Activated B cell treated with CpG ODN at 0.5 μM for 24 hours (primary cell): ENCODE measurements around the gene CRYL1. TPM values are rescaled to one million over a fixed set of nuclear protein-coding genes. Genes with fewer than 3 reads are reported as not detected.

Experiments used
- ATAC-seq: fragments of 200-7000 bp; cut with Tn5 transposase; one replicate; pipeline ENCODE4 v1.10.0; 2021; ENCODE audit warnings: low read depth, mild to moderate bottlenecking, moderate library complexity
- CTCF ChIA-PET: fragments of 350-600 bp; sonication (Branson Sonifier 250); formaldehyde crosslinking; loops from one replicate; lab custom pipeline; 2021; ENCODE audit warnings: antibody characterized with exemption; lab: Charles Lee
- POLR2A ChIA-PET: fragments of 350-600 bp; sonication (Branson Sonifier 250); formaldehyde crosslinking; loops from one replicate; lab custom pipeline; 2021; ENCODE audit warnings: antibody characterized with exemption; lab: Charles Lee
- DNase-seq: peaks from one replicate; pipeline ENCODE4 v3.0.0; 2022
- H3K27ac Mint-ChIP-seq: one replicate; pipeline ENCODE4 v1.8.0; 2020; ENCODE audit warnings: mixed read lengths
- H3K27me3 Mint-ChIP-seq: one replicate; pipeline ENCODE4 v1.8.0; 2021; ENCODE audit warnings: mixed read lengths
- H3K36me3 Mint-ChIP-seq: one replicate; pipeline ENCODE4 v1.8.0; 2021; ENCODE audit warnings: low read depth, mixed read lengths
- H3K4me1 Mint-ChIP-seq: one replicate; pipeline ENCODE4 v1.8.0; 2021; ENCODE audit warnings: mixed read lengths
- H3K4me3 Mint-ChIP-seq: one replicate; pipeline ENCODE4 v1.8.0; 2020; ENCODE audit warnings: mild to moderate bottlenecking, mixed read lengths
- H3K9me3 Mint-ChIP-seq: one replicate; pipeline ENCODE4 v1.8.0; 2020; ENCODE audit warnings: mixed read lengths
- CTCF ChIP-seq: fragments of 200-600 bp; IDR thresholded peaks from one replicate; pipeline ENCODE4 v1.8.0; 2022; ENCODE audit warnings: antibody characterized with exemption, mild to moderate bottlenecking
- intact Hi-C: fragments of 100-400 bp; cut with micrococcal nuclease; formaldehyde crosslinking; loops from one replicate; pipeline ENCODE4 v1.15.1; 2024
- total RNA-seq: library from RNA; stranded (reverse); gene quantifications from 2 replicates; pipeline ENCODE4 v1.2.3, GENCODE V29; 2022

CRYL1 gene
- total RNA-seq, 1 donor from 2014 or later, result 9.6 TPM

GRCh38 chr13:20405691-20406090 lies 120.0 kb downstream of the CRYL1 start:
- Mint-ChIP-seq H3K9me3 (no peaks in the 10 kb centered on the region), H3K4me3 (no peak overlapping the region), H3K27me3 (no peaks in the 10 kb centered on the region), H3K36me3 (peaks cover 13% of the 10 kb centered on the region), H3K27ac (no peak overlapping the region), H3K4me1 (no peaks in the 10 kb centered on the region)
- ChIA-PET POLR2A (no interaction called here), CTCF (no interaction called here)
- intact Hi-C loops, result no loop called here
- no peak for TF ChIP-seq CTCF
- no peak for DNase-seq
- no peak for ATAC-seq

- no peak for DNase-seq
- ATAC-seq, result no peak
- Mint-ChIP-seq H3K4me3 (no peak overlapping the region), H3K27ac (no peak overlapping the region), H3K9me3 (no peaks in the 10 kb centered on the region), H3K36me3 (peaks cover 13% of the 10 kb centered on the region), H3K27me3 (no peaks in the 10 kb centered on the region), H3K4me1 (no peaks in the 10 kb centered on the region)
- no peak for TF ChIP-seq CTCF
- intact Hi-C loops, result no loop called here
- ChIA-PET CTCF (no interaction called here), POLR2A (no interaction called here)
These were observed 121.0 kb downstream of the CRYL1 start for GRCh38 chr13:20404488-20405222.

DNA sequence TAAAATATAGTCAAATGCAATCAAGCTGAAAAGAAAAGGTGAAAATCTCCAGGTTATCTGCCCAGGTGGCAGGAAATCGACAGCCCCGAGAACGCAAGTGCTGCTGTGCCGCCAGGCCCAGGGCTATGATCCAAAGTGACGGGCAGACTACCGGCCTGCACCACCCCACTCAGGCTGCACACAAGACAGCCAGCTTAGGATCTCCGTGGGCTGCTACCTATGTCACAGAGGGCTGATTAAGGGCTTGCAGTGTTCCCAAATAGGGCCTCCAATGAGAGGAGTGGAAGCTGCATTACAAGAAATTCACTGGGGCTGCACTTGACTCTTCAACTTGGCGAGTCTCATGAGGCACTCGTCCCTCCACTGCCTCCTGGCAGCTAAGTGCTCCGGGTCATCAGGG lies 121.8 kb downstream of the CRYL1 start:
- no peak for TF ChIP-seq CTCF
- CTCF ChIA-PET, result no interaction called here
- intact Hi-C loops, result no loop called here
- Mint-ChIP-seq H3K27ac (no peak overlapping the region), H3K4me1 (no peaks in the 10 kb centered on the region), H3K4me3 (no peak overlapping the region), H3K36me3 (peaks cover 13% of the 10 kb centered on the region), H3K9me3 (no peaks in the 10 kb centered on the region), H3K27me3 (no peaks in the 10 kb centered on the region)
- ATAC-seq (no peak), DNase-seq (no peak)
- POLR2A ChIA-PET, result no interaction called here

GRCh38 chr13:20402881-20403280 lies 122.8 kb downstream of the CRYL1 start:
- no peak overlapping the region for H3K27ac Mint-ChIP-seq
- no peak for ATAC-seq
- intact Hi-C loops, result no loop called here
- H3K4me1 Mint-ChIP-seq, result no peaks in the 10 kb centered on the region
- ChIA-PET POLR2A (no interaction called here), CTCF (no interaction called here)
- H3K36me3 Mint-ChIP-seq, result peaks cover 13% of the 10 kb centered on the region
- no peak overlapping the region for H3K4me3 Mint-ChIP-seq
- H3K9me3 Mint-ChIP-seq, result no peaks in the 10 kb centered on the region
- TF ChIP-seq CTCF, result no peak
- no peak for DNase-seq
- H3K27me3 Mint-ChIP-seq, result no peaks in the 10 kb centered on the region

- ChIA-PET POLR2A (no interaction called here), CTCF (no interaction called here)
- H3K4me1 Mint-ChIP-seq, result no peaks in the 10 kb centered on the region
- H3K27me3 Mint-ChIP-seq, result no peaks in the 10 kb centered on the region
- intact Hi-C loops, result no loop called here
- ATAC-seq (no peak), DNase-seq (no peak)
- TF ChIP-seq CTCF, result no peak
- H3K9me3 Mint-ChIP-seq, result no peaks in the 10 kb centered on the region
- H3K4me3 Mint-ChIP-seq, result no peak overlapping the region
- H3K27ac Mint-ChIP-seq, result no peak overlapping the region
- H3K36me3 Mint-ChIP-seq, result peaks cover 10% of the 10 kb centered on the region
These were observed 123.5 kb downstream of the CRYL1 start for GRCh38 chr13:20401931-20402856.
